ENCODE results near the gene C20orf96.

Gene C20orf96

DNA sequence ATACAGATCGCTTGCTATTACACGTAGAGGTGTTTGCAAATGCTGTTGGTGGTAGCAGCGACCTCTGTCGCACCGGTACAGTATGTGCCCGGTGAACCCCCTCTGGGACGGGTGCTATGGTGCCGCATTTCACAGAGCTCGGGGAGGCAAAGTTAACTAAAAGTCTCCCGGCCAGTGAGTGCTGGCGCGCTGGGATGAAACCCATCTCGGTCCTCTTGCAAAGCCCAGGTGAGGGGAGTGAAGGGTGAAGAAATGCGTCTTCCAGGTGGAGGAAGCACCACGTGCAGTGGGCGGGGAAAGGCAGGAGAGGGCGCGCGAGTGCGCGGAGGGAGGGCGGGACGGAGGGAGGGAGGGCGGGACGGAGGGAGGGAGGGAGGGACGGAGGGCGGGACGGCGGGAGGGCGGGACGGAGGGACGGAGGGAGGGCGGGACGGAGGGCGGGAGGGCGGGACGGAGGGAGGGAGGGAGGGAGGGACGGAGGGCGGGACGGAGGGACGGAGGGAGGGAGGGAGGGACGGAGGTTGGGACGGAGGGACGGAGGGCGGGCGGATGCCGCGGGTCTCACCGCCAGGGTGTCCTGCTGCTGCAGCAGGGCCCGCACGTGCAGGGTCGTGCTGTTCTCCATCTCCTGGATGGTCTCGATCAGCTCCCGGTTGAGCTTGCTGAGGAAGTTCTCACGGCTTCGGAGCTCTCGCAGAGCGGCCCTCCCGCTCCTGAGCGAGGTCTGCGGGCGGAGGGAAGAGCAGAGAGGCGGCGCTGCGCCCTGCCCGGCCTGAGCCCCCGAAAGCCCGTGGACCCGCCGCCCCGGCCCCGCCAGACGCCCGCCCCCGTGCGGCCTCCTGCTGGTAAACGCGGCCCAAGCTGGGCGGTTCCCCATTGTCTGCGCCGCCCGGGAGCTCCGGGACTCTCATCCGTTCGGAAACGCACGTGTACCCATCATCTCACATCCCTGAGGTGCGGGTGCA, 11.7 kb downstream of the C20orf96 start:
- H3K36me3 Mint-ChIP-seq = peaks cover 11% of the 10 kb centered on the region
- no peaks in the 10 kb centered on the region for H3K27me3 Mint-ChIP-seq
- ATAC-seq (ENCODE audit: low read depth) (peak; percentile 44), DNase-seq (ENCODE audit: low spot score in 2 of 2) (no peak)
- H3K4me3 Mint-ChIP-seq = peak overlapping the region; percentile 68
- no peaks in the 10 kb centered on the region for H3K9me3 Mint-ChIP-seq
- no peak overlapping the region for H3K27ac Mint-ChIP-seq
- no peaks in the 10 kb centered on the region for H3K4me1 Mint-ChIP-seq

DNA sequence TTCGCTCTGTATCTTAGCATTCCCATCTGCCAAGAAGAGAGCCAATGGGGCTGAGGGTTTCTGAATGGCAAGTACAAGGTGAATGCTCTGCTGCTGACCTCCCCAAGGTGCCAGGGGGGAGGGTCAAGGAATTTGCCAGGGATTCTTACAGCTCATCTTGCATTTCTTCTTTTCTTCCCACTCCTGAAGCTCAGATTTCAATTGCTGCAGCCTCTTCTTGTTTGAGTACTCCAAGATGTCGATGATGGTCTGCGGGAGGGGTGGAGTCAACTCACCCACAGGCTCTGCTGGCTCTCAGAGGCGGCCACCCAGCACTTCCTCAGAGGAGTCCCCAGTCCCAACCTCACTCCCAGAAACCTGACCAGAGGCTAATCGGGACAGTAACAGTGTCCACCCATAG, 12.4 kb downstream of the C20orf96 start:
- DNase-seq (ENCODE audit: low spot score in 2 of 2) = no peak
- no peak for ATAC-seq (ENCODE audit: low read depth)
- Mint-ChIP-seq H3K27ac (no peak overlapping the region), H3K27me3 (no peaks in the 10 kb centered on the region), H3K4me1 (no peaks in the 10 kb centered on the region), H3K36me3 (peaks cover 11% of the 10 kb centered on the region), H3K4me3 (no peak overlapping the region), H3K9me3 (no peaks in the 10 kb centered on the region)

DNA sequence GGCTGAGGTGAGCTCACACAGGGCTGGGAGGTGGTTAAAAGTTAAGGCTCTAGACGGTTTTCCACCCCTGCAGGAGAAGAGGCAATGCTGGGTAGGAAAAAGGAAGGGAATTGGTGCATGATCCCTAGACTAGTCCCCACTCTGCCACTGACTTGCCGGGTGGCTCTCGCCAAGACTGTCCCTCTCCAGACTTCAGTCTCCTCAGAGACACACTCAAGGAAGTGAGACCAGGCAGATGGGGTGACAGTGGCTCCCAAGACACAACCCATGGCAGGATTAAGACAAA, 13.1 kb downstream of the C20orf96 start:
- no peaks in the 10 kb centered on the region for H3K9me3 Mint-ChIP-seq
- no peak overlapping the region for H3K4me3 Mint-ChIP-seq
- ATAC-seq (ENCODE audit: low read depth) = no peak
- H3K4me1 Mint-ChIP-seq = no peaks in the 10 kb centered on the region
- H3K36me3 Mint-ChIP-seq = peaks cover 11% of the 10 kb centered on the region
- DNase-seq (ENCODE audit: low spot score in 2 of 2) = no peak
- no peaks in the 10 kb centered on the region for H3K27me3 Mint-ChIP-seq
- no peak overlapping the region for H3K27ac Mint-ChIP-seq

DNA sequence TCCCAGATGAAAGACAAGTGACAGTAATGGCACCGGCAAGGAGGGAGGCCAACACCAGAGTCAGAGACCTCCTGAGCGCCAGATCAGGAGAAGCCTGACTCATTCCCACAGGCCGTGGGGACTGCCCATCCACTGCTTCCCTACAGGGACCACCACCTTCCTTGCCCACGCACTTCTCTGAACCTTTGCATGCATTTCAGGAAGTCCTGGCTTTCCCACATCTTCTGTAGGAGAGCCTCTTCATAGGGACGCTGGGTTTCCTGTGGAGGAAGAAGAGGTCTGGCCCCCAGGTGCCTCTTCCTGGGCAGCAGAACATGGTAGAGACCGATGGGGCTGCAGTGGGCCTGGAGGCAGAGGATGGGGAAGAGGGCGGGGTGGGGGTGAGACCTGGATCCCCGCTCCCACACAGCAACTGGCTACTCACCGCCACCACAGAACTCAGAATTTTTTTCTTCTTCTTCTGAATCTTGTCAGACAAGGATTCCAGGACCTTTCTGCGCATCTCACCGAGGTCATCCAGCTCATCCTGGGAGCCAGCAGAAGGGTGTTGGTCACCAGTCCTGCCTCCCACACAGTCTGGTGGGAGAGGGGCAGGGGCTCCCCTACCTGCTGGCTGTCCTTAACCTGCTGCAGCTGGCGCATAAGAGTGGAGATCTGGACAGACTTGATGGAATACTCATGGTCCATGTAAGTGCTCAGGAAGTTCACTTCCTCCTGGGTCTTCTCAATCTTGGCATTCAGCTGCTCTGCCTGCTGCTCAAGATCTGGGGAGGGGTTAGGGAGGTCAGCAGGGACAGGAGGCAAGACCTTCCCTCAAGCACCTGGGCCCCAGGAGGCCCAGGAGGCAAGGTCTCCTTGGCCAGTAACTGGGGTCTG, 13.7 kb downstream of the C20orf96 start:
- Mint-ChIP-seq H3K4me1 (no peaks in the 10 kb centered on the region), H3K27me3 (no peaks in the 10 kb centered on the region), H3K27ac (no peak overlapping the region), H3K4me3 (no peak overlapping the region), H3K36me3 (peaks cover 10% of the 10 kb centered on the region), H3K9me3 (no peaks in the 10 kb centered on the region)
- DNase-seq (ENCODE audit: low spot score in 2 of 2) (no peak), ATAC-seq (ENCODE audit: low read depth) (no peak)

DNA sequence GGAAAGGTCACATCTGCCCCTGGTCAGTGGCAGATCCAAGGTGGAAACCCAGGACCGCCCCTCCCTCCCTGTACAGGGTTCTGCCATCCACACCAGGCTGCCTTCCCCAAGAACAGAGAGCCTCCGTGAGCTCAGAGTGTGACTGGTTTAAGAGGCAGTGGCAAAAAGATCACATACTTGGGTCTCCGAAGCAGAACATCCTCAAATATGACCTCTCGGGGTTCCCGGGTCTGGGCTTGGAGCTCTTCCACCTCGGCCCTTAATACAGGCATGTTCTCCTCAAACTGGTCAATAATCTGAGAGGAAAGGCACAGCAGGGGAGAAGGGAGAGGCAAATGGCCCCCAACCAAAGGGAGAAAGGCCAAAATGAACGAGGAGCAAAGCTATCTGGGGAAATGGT, 14.8 kb downstream of the C20orf96 start:
- Mint-ChIP-seq H3K4me1 (no peaks in the 10 kb centered on the region), H3K4me3 (no peak overlapping the region), H3K9me3 (no peaks in the 10 kb centered on the region), H3K27me3 (no peaks in the 10 kb centered on the region), H3K27ac (no peak overlapping the region), H3K36me3 (peaks cover 8% of the 10 kb centered on the region)
- no peak for ATAC-seq (ENCODE audit: low read depth)
- DNase-seq (ENCODE audit: low spot score in 2 of 2) = no peak

DNA sequence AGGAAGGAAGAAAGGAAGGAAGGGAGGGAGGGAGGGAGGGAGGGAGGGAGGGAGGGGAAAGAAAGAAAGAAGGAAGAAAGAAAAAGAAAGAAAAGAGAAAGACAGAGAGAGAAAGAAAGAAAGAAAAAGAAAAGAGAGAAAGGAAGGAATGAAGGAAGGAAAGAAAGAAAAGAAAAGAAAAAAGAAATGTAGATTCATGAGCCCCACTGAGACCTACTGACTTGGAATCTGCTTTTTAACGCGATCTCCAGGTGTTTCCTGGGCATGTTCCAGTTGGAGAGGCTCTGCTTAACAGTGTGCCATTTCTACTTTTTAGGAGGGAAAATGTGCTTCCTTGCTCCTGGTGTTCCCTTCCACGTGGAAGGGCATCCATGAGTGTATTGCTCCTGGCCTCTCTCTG, 16.7 kb downstream of the C20orf96 start:
- no peaks in the 10 kb centered on the region for H3K9me3 Mint-ChIP-seq
- H3K36me3 Mint-ChIP-seq = peaks cover 8% of the 10 kb centered on the region
- no peaks in the 10 kb centered on the region for H3K4me1 Mint-ChIP-seq
- ATAC-seq (ENCODE audit: low read depth) (no peak), DNase-seq (ENCODE audit: low spot score in 2 of 2) (no peak)
- H3K27me3 Mint-ChIP-seq = no peaks in the 10 kb centered on the region
- H3K27ac Mint-ChIP-seq = no peak overlapping the region
- no peak overlapping the region for H3K4me3 Mint-ChIP-seq

DNA sequence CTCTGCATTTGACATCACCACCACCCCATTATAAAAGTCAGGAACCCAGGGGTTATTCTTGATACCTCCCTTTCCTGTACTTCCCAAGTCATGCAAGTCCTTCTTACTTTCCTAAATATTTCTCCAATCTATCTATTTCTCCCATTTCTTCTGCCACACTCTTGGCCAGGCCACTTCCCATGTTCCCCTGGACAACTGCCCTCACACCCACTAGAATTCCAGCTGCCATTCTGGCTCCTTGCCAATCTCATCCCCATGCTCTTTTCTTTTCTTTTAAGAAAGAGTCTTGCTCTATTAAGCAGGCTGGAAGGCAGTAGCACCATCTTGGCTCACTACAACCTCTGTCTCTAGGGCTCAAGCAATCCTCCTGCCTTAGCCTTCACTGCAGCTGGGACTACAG, 17.8 kb downstream of the C20orf96 start:
- no peak for DNase-seq (ENCODE audit: low spot score in 2 of 2)
- Mint-ChIP-seq H3K27ac (no peak overlapping the region), H3K4me3 (no peak overlapping the region)

DNA sequence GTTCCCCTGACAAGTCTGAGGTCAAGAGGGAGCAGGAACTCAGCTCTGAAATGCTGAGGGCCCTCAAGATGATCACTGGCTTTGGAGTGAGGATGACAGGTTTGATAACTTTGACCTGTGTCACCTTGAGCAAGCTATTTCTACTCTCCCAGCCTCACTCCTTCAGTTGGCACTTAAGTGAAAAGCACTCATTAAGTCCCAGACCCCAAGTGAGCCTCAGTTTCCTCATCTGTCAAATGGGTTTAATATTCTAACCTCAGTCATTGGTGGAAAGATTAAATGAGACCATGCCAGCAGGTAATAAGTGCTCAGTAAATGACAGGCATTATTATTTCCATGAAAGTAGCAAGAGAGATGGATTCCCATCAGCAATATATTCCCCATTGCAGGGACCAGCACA, 19.0 kb downstream of the C20orf96 start:
- Mint-ChIP-seq H3K4me3 (no peak overlapping the region), H3K27ac (no peak overlapping the region), H3K27me3 (no peaks in the 10 kb centered on the region), H3K9me3 (no peaks in the 10 kb centered on the region), H3K36me3 (peaks cover 6% of the 10 kb centered on the region), H3K4me1 (peaks cover 5% of the 10 kb centered on the region)
- no peak for DNase-seq (ENCODE audit: low spot score in 2 of 2)
- no peak for ATAC-seq (ENCODE audit: low read depth)

More for the DNA sequence above, 17.8 kb downstream of the C20orf96 start:
- ATAC-seq (ENCODE audit: low read depth) = no peak
- no peaks in the 10 kb centered on the region for H3K4me1 Mint-ChIP-seq
- H3K27me3 Mint-ChIP-seq = no peaks in the 10 kb centered on the region
- H3K36me3 Mint-ChIP-seq = peaks cover 6% of the 10 kb centered on the region
- no peaks in the 10 kb centered on the region for H3K9me3 Mint-ChIP-seq

DNA sequence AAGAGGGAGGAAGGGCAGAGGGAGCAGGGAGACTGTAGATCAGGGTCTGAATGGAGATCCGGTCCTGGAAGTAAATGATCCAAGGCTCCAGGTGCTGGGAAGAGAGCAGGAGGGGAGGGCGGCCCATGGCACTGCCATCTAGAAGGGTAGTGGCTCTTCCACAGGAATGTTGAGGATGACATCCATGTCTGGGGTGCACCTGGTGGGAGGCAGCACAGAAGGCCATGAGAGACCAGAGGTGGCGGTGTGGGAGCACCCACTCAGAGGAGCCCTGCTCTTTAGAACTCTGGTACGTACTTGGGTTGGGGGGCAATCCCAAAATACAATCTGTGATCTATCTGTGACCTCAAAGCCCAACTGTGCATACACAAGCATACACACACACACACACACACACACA, 19.5 kb downstream of the C20orf96 start:
- DNase-seq (ENCODE audit: low spot score in 2 of 2) (no peak), ATAC-seq (ENCODE audit: low read depth) (no peak)
- Mint-ChIP-seq H3K4me3 (no peak overlapping the region), H3K9me3 (no peaks in the 10 kb centered on the region), H3K4me1 (peaks cover 8% of the 10 kb centered on the region), H3K27me3 (no peaks in the 10 kb centered on the region), H3K27ac (no peak overlapping the region), H3K36me3 (peaks cover 4% of the 10 kb centered on the region)

DNA sequence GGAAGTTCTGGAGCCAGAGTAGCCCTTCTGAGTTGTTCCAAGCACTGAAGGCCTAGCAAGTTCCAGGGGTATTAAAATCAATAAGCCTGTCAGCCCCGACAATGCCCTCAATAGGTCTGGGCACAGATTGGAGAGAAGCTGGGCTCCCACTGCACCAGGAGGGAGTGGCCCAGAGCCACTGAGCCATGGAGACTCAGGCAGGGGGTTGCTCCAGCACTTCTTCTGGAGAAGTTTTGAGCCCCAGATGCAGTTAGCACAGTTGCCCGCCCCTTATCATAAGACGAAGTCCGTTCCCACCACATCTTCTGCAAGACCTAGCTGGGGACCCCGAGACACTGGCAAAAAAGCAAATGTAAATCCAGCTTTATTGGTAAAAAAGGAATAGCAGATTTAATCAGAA, 20.0 kb downstream of the C20orf96 start:
- Mint-ChIP-seq H3K9me3 (no peaks in the 10 kb centered on the region), H3K27ac (no peak overlapping the region), H3K4me3 (no peak overlapping the region), H3K36me3 (peaks cover 3% of the 10 kb centered on the region), H3K4me1 (peaks cover 8% of the 10 kb centered on the region), H3K27me3 (no peaks in the 10 kb centered on the region)
- ATAC-seq (ENCODE audit: low read depth) = no peak
- DNase-seq (ENCODE audit: low spot score in 2 of 2) = no peak

DNA sequence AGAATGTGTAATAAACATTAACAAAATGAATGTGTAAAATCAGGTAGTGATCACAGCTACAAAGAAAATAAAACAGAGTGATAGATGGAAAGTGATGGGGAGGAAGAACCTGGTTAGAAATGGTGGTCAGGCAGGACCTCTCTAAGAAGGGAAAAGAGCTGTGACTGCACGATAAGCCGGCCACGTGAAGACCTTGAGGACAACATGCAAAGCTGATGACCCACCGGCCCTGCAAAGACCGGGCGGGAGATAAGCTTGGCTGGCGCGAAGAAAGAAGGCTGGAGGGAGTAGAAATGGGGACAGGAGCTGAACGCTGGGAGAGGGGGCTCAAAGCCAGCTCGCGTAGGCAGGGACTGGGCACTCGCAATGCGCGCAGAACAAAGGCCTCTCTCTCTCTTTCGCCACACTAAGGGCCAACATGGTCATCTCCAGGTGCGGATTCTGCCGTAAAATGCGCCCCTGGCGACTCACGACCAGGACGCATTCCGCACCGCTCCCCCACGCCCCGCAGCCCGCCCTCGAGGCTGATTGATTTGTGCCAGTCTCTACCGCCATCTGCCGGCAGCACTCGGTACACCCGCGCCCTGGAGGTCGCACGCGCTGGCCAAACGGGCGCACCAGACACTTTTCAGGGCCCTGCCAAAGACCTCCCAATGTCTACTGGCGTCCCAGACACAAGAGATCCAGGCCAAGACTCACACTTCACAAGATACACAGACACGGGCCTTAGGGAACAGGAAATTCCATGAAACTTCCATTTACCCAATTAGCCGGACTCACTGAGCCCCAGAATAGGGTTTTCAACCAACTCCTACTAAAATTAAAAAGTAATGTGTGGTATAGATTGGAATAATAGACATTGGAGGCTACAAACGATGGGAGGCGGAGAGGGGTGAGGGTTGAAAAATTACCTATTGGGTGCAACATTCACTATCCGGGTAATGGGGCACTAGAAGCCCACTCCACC, 23.7 kb downstream of the C20orf96 start:
- no peaks in the 10 kb centered on the region for H3K9me3 Mint-ChIP-seq
- H3K4me3 Mint-ChIP-seq = peak overlapping the region; percentile 86
- peak; percentile 91 to 97 for DNase-seq (ENCODE audit: low spot score in 2 of 2)
- peak; percentile 97 for ATAC-seq (ENCODE audit: low read depth)
- peaks cover 8% of the 10 kb centered on the region for H3K4me1 Mint-ChIP-seq
- no peaks in the 10 kb centered on the region for H3K27me3 Mint-ChIP-seq
- H3K27ac Mint-ChIP-seq = no peak overlapping the region
- H3K36me3 Mint-ChIP-seq = no peaks in the 10 kb centered on the region

DNA sequence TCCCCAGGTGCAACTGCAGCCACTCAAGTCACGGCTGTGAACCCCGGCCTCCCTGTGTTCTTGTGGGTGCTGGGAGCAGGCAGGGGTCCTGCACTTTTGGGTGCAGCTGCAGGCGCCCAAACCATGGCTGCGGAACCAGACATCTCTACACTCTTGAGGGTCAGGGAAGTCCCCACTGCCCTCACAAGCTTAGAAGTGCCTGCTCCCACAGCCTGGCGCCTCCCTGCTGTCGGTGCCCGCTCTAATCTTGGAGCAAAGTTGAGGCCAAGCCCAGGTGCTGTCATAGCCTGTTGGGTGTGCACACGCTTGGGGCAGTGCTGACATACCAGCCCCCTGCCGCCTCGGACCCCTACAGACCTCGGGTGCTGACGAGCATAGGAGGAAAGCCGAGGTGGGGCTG, 26.8 kb downstream of the C20orf96 start:
- H3K36me3 Mint-ChIP-seq = no peaks in the 10 kb centered on the region
- ATAC-seq (ENCODE audit: low read depth) (no peak), DNase-seq (ENCODE audit: low spot score in 2 of 2) (no peak)
- no peaks in the 10 kb centered on the region for H3K27me3 Mint-ChIP-seq
- no peak overlapping the region for H3K27ac Mint-ChIP-seq
- no peaks in the 10 kb centered on the region for H3K9me3 Mint-ChIP-seq
- no peak overlapping the region for H3K4me3 Mint-ChIP-seq
- peaks cover 10% of the 10 kb centered on the region for H3K4me1 Mint-ChIP-seq

DNA sequence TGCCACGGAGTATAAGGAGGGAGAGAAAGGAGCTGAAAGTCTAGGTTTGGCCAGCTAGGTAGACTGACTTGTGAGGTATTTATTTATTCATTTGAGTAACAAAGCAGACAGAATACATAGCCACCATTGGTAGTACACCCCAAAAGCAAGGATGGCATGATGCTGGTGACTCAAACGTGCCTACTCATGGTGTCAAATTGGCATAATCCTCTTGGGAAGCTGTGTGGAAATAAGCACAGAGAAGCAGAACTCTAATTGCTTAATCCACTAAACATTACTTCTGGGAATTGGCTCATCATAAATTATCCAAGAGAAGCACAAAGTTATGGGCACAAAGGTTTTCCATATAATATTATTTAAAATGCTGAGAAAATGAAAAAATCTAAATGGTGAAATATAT, 30.6 kb downstream of the C20orf96 start:
- no peak for ATAC-seq (ENCODE audit: low read depth)
- H3K9me3 Mint-ChIP-seq = no peaks in the 10 kb centered on the region
- H3K4me3 Mint-ChIP-seq = no peak overlapping the region
- H3K4me1 Mint-ChIP-seq = peaks cover 3% of the 10 kb centered on the region
- DNase-seq (ENCODE audit: low spot score in 2 of 2) = no peak
- H3K27ac Mint-ChIP-seq = no peak overlapping the region
- H3K27me3 Mint-ChIP-seq = no peaks in the 10 kb centered on the region
- no peaks in the 10 kb centered on the region for H3K36me3 Mint-ChIP-seq

All from memory B cell (primary cell).